Upper lobe of left lung (tissue), 6 donors: ENCODE results near the gene CHRM4. TPM values are rescaled to one million over a fixed set of nuclear protein-coding genes. Genes with fewer than 3 reads are reported as not detected.

ENCODE experiments used
- ATAC-seq, 2 donors: fragments of 200-7000 bp; cut with Tn5 transposase; one replicate each; pipeline ENCODE4 v1.9.1; 2022; ENCODE audit warnings: mild to moderate bottlenecking in 2 of 2, moderate library complexity in 2 of 2; ENCODE audit not compliant: low FRiP score in 2 of 2
- DNase-seq, 2 donors: peaks; one replicate each; pipeline ENCODE4 v3.0.0-alpha.2; 2019 to 2020
- H3K27ac ChIP-seq, 4 donors: fragments of 200-600 bp; sonication (generic); one replicate each; pipeline ENCODE4 v1.5.1; 2016 to 2019
- H3K27me3 ChIP-seq, 4 donors: fragments of 200-600 bp; sonication (generic); one replicate each; pipeline ENCODE4 v1.5.1; 2017 to 2019
- H3K36me3 ChIP-seq, 4 donors: fragments of 200-600 bp; sonication (generic); one replicate each; pipeline ENCODE4 v1.5.1; 2016 to 2019
- H3K4me1 ChIP-seq, 4 donors: fragments of 200-600 bp; sonication (generic); one replicate each; pipeline ENCODE4 v1.5.1; 2018 to 2019
- H3K4me3 ChIP-seq, 4 donors: fragments of 200-600 bp; sonication (generic); one replicate each; pipeline ENCODE4 v1.5.1; 2017 to 2019; ENCODE audit warnings: mild to moderate bottlenecking in 2 of 4, moderate library complexity in 1 of 4
- H3K9me3 ChIP-seq, 4 donors: fragments of 200-600 bp; sonication (generic); one replicate each; pipeline ENCODE4 v1.5.1; 2018 to 2019
- EP300 ChIP-seq, 4 donors: sonication (generic); formaldehyde crosslinking; IDR thresholded peaks; one replicate each; pipeline ENCODE4 v1.5.1; 2017; ENCODE audit warnings: antibody characterized with exemption in 4 of 4, control low read depth in 2 of 4
- POLR2A ChIP-seq, 4 donors: fragments of 450-650 bp; IDR thresholded peaks; one replicate each; pipeline ENCODE4 v1.5.1; 2016 to 2017; ENCODE audit warnings: antibody characterized with exemption in 4 of 4, mild to moderate bottlenecking in 2 of 4
- POLR2AphosphoS5 ChIP-seq, 2 donors: sonication (generic); formaldehyde crosslinking; IDR thresholded peaks; one replicate each; pipeline ENCODE4 v1.5.1; 2017; ENCODE audit warnings: antibody characterized with exemption in 2 of 2
- WGBS, 2 donors: methylation state at CpG; one replicate each; pipeline ENCODE4 v1.1.5; 2017 to 2018; 5-methylcytosine and 5-hydroxymethylcytosine counted together
- total RNA-seq, 6 donors: library from RNA; depleted of rRNA in 4 of 6; stranded (reverse); fragments of >200 nt in 4 of 6; gene quantifications; one replicate each; pipeline versions ENCODE4 v1.1.0 to v1.2.1, GENCODE V29; 2016 to 2021
- TF ChIP-seq, protein P1 (sequence below), 6 experiments: fragments of 450-650 bp in 4 of 6; fragments of 200-600 bp in 2 of 6; sonication (generic) in 2 of 6; IDR thresholded peaks; one replicate each; pipeline ENCODE4 v1.5.1; 2016 to 2019; ENCODE audit warnings: antibody characterized with exemption in 6 of 6
- donor health status: DM: no; HTN: no; CAD: no; lungs with moderate emphysema.
- donor health status: DM: no; HTN: yes; CAD: no; lungs with severe emphysema.

Gene CHRM4
- total RNA-seq, 6 donors from 2014 or later: 0.34 to 1.4 (median 0.53) TPM; not detected in 2

DNA sequence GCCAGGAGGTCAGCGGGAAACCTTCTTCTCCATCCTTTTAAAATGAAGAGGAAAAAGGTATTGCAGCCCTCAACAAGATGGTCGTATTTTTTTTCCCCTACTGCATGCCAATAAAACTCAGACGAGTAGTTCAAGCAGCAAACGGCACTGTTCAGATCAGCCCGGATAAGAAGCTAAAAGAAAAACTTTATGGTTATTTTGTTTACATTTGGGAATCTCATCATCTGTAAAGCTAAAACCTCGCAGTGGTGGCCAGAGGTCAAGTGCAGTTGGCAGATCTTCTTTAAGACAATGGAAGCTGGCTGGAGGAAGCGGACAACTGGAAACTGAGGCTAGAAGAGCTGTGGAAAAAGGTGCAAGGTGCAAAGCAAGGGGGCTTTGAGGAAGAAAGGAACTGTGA lies 31.0 kb upstream of the CHRM4 start:
- no peaks in the 10 kb centered on the region for H3K4me1 ChIP-seq
- TF ChIP-seq, protein P1, sequence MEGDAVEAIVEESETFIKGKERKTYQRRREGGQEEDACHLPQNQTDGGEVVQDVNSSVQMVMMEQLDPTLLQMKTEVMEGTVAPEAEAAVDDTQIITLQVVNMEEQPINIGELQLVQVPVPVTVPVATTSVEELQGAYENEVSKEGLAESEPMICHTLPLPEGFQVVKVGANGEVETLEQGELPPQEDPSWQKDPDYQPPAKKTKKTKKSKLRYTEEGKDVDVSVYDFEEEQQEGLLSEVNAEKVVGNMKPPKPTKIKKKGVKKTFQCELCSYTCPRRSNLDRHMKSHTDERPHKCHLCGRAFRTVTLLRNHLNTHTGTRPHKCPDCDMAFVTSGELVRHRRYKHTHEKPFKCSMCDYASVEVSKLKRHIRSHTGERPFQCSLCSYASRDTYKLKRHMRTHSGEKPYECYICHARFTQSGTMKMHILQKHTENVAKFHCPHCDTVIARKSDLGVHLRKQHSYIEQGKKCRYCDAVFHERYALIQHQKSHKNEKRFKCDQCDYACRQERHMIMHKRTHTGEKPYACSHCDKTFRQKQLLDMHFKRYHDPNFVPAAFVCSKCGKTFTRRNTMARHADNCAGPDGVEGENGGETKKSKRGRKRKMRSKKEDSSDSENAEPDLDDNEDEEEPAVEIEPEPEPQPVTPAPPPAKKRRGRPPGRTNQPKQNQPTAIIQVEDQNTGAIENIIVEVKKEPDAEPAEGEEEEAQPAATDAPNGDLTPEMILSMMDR (IDR thresholded peaks at IDR 0.05): no peak
- no peak for TF ChIP-seq POLR2A (IDR thresholded peaks at IDR 0.05)
- TF ChIP-seq EP300 (IDR thresholded peaks at IDR 0.05): no peak
- no peak for TF ChIP-seq POLR2AphosphoS5 (IDR thresholded peaks at IDR 0.05)
- no peaks in the 10 kb centered on the region for H3K27me3 ChIP-seq
- no peaks in the 10 kb centered on the region for H3K9me3 ChIP-seq
- no peak for ATAC-seq
- no peak for DNase-seq
- WGBS, 2 donors: 76 to 81% methylated on average over 7 of the region's 7 CpGs
- H3K27ac ChIP-seq: no peak overlapping the region
- H3K4me3 ChIP-seq: no peak overlapping the region
- H3K36me3 ChIP-seq: peaks cover 4 to 35% (median 10%) of the 10 kb centered on the region in 4 donors

DNA sequence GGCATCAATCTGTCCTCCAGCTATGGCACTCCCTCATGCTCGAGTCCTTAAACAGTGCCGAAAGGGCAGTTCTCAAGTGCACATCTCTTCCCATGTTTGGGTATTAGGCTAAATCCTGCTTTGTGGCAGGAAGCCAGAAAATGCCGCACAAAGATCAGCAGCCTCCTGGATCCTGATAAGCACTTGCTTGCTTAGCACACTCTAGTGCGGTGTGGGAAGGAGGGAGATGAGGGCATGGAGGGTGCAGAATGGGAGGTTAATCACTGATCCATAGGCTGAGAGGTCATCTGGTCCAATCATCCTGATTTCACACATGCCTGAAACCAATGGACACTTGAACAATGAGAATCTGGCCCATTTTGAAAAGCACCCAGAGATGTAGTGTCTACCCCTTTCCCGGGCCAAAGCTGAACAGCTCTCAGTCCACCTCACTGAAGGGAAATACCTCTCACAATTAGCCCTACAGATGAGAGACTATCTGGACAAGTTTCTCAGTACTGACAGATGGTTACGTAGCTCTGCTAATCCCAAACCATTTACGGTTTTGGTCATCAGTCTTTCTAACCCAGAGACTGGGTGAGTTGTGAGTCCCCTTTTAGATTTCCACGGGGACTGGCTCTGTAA lies 29.8 kb upstream of the CHRM4 start:
- no peak for ATAC-seq
- Histone ChIP-seq H3K4me3 (no peak overlapping the region), H3K4me1 (no peaks in the 10 kb centered on the region), H3K27me3 (no peaks in the 10 kb centered on the region), H3K36me3 (peaks cover 4 to 41% (median 21%) of the 10 kb centered on the region in 4 donors), H3K27ac (no peak overlapping the region), H3K9me3 (no peaks in the 10 kb centered on the region)
- no peak for DNase-seq
- TF ChIP-seq POLR2AphosphoS5 (IDR thresholded peaks at IDR 0.05) (no peak), POLR2A (IDR thresholded peaks at IDR 0.05) (no peak), EP300 (IDR thresholded peaks at IDR 0.05) (no peak)
- TF ChIP-seq, protein P1 (IDR thresholded peaks at IDR 0.05): no peak
- 85 to 91% methylated on average over 6 to 8 of the region's 8 CpGs for WGBS, 2 donors

DNA sequence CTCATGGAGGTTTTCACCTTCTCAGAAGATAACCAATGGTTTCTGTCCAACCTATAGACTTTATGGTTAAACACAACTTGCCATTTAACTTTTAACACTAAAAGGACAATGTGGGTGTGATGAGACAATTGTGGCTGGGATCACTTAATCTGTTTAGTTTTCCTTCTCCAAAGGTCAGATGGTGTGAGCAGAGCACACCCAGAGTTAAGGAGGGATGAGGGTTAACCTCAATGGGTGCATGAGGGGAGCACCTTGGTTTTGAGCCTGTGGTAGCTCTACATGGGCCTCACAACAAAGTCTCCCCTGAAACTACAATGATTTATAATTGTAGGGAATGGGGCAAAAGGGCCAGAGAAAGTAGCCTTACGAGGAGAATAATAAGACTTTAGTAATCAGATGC lies 28.9 kb upstream of the CHRM4 start:
- no peak overlapping the region for H3K27ac ChIP-seq
- 92 to 93% methylated on average over 1 of the region's 1 CpG for WGBS, 2 donors
- H3K36me3 ChIP-seq: peaks cover 7 to 44% (median 29%) of the 10 kb centered on the region in 4 donors
- H3K4me3 ChIP-seq: no peak overlapping the region
- no peaks in the 10 kb centered on the region for H3K27me3 ChIP-seq
- H3K4me1 ChIP-seq: no peaks in the 10 kb centered on the region
- no peaks in the 10 kb centered on the region for H3K9me3 ChIP-seq
- TF ChIP-seq, protein P1 (IDR thresholded peaks at IDR 0.05): no peak
- TF ChIP-seq EP300 (IDR thresholded peaks at IDR 0.05): no peak
- no peak for TF ChIP-seq POLR2A (IDR thresholded peaks at IDR 0.05)
- TF ChIP-seq POLR2AphosphoS5 (IDR thresholded peaks at IDR 0.05): no peak
- ATAC-seq: no peak
- no peak for DNase-seq

DNA sequence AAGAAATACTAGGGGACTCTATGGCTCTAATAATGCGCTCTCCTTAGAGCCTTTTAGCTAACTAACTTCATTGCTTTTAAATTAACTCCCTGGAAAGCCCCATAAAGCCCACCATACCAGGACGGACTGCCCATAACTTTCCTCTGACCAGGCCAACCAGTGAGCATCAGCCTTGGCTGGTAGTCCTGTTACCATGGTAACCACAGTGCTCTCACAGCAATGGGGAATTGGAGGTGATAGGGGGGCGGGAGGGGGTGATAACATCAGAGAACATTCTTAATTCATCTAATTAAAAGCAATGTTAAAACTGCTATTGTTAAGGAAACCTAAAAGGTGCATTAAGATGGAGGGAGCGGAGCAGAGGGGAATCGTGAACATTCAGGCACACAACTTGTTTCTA lies 27.2 kb upstream of the CHRM4 start:
- H3K4me1 ChIP-seq: no peaks in the 10 kb centered on the region
- peaks cover 7 to 60% (median 45%) of the 10 kb centered on the region in 4 donors for H3K36me3 ChIP-seq
- DNase-seq (no peak), ATAC-seq (no peak)
- H3K9me3 ChIP-seq: no peaks in the 10 kb centered on the region
- no peak overlapping the region for H3K4me3 ChIP-seq
- H3K27me3 ChIP-seq: no peaks in the 10 kb centered on the region
- WGBS, 2 donors: 95% methylated on average over 5 of the region's 5 CpGs
- no peak overlapping the region for H3K27ac ChIP-seq
- TF ChIP-seq EP300 (IDR thresholded peaks at IDR 0.05) (no peak), POLR2A (IDR thresholded peaks at IDR 0.05) (no peak), POLR2AphosphoS5 (IDR thresholded peaks at IDR 0.05) (no peak)
- TF ChIP-seq, protein P1 (IDR thresholded peaks at IDR 0.05): no peak

DNA sequence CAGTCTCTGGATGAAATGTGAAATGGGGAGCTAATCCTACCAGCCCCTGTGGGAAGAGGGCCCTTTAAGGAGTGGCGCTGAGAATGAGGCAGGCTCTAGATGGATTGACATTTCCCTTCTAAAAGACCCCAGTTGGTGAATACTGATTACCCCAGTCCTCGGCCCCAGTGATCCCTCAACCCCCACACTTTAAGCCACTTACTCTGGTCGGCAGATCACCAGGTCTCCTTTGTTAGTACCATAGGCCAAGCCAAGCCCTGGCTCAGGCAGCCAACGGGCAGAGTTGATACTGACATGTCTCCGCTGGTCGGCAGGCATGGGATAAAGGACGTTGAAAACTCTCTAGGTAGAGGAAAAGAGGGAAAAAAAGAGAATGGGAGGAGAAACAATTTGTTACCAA lies 26.1 kb upstream of the CHRM4 start:
- Histone ChIP-seq H3K27ac (no peak overlapping the region), H3K4me1 (no peaks in the 10 kb centered on the region), H3K4me3 (no peak overlapping the region), H3K36me3 (peaks cover 7 to 70% (median 47%) of the 10 kb centered on the region in 4 donors), H3K9me3 (no peaks in the 10 kb centered on the region), H3K27me3 (no peaks in the 10 kb centered on the region)
- TF ChIP-seq, protein P1 (IDR thresholded peaks at IDR 0.05): no peak
- TF ChIP-seq EP300 (IDR thresholded peaks at IDR 0.05): no peak
- TF ChIP-seq POLR2A (IDR thresholded peaks at IDR 0.05): no peak
- TF ChIP-seq POLR2AphosphoS5 (IDR thresholded peaks at IDR 0.05): no peak
- DNase-seq (no peak), ATAC-seq (no peak)
- 89 to 94% methylated on average over 7 of the region's 7 CpGs for WGBS, 2 donors
